ENCODE measurements around the gene HOXD13.

HOXD13 gene

GRCh38 chr2:176107731-176108181, 15.2 kb downstream of the HOXD13 start:
- no peak for DNase-seq

- no peak for DNase-seq
Measured at GRCh38 chr2:176109192-176109901, 16.8 kb downstream of the HOXD13 start.

- DNase-seq = no peak
Measured at GRCh38 chr2:176109946-176110345, 17.4 kb downstream of the HOXD13 start.

- DNase-seq = no peak
Measured at GRCh38 chr2:176110415-176111308, 18.1 kb downstream of the HOXD13 start.

GRCh38 chr2:176111309-176111663, 18.8 kb downstream of the HOXD13 start:
- DNase-seq = peak; percentile 50

GRCh38 chr2:176111846-176112374, 19.4 kb downstream of the HOXD13 start:
- DNase-seq = no peak

- DNase-seq = no peak
Measured at GRCh38 chr2:176112375-176113302, 20.1 kb downstream of the HOXD13 start.

GRCh38 chr2:176114120-176114929, 21.8 kb downstream of the HOXD13 start:
- no peak for DNase-seq

GRCh38 chr2:176114930-176115625, 22.6 kb downstream of the HOXD13 start:
- DNase-seq = no peak

GRCh38 chr2:176115883-176116813, 23.6 kb downstream of the HOXD13 start, which contains the start of gene HOXD10:
HOXD10 (plus strand) TSS chr2:176116778; CDS start chr2:176116834, 56 bp downstream.
- DNase-seq = no peak

- DNase-seq = no peak
Measured at GRCh38 chr2:176117162-176117822, 24.8 kb downstream of the HOXD13 start.

GRCh38 chr2:176117823-176118371, 25.4 kb downstream of the HOXD13 start:
- DNase-seq = no peak

GRCh38 chr2:176118601-176119339, 26.2 kb downstream of the HOXD13 start:
- DNase-seq = peak; percentile 67

- no peak for DNase-seq
Measured at GRCh38 chr2:176120364-176121189, 28.1 kb downstream of the HOXD13 start.

GRCh38 chr2:176121190-176122051, 28.9 kb downstream of the HOXD13 start:
- DNase-seq = no peak

GRCh38 chr2:176122052-176122682, 29.6 kb downstream of the HOXD13 start:
- no peak for DNase-seq
